NOMO-1 treated with dmso at 0.1 percent for 144 hours (cell line): ENCODE results near the gene SYPL2.

Experiments used
- DNase-seq: peaks from one replicate; lab custom pipeline; 2025; ENCODE audit not compliant: unreplicated experiment; lab: John Stamatoyannopoulos, UW

SYPL2 gene

DNA sequence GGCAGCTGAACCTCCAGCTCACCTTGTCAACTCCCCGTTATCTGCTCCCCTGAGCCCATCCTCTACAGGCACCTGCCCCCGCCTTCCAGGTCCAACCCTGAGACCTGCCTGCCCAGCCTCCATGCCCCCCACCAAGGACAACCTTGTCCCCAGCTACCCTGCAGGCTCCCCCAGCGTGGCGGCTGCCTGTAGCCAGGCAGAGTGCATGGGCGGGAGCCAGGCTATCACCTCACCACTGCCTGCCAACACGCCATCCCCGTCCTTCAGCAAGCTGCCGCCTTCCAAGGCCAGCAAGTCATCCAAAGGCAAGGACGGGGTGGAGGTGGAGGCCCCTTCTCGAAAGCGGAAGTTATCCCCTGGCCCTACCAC, 24.6 kb downstream of the SYPL2 start:
- no peak for DNase-seq

DNA sequence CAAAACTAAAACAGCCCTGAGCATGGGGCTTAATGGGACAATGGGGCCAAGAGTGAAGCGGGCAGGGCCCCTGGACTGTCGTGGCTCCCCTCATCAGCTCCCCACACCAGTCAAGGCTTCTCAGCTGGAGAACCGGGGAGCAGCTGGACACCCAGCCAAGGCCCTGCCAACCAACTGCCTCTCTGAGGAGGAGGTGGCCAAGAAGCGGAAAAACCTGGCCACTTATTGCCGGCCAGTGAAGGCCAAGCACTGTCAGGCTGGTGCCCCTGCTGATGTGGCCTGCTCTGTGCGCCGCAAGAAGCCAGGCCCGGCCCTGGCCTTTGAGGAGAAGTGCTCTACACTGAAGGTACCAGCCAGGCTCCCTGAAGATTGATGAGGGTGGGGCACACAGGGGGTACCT, 25.0 kb downstream of the SYPL2 start:
- DNase-seq = no peak

DNA sequence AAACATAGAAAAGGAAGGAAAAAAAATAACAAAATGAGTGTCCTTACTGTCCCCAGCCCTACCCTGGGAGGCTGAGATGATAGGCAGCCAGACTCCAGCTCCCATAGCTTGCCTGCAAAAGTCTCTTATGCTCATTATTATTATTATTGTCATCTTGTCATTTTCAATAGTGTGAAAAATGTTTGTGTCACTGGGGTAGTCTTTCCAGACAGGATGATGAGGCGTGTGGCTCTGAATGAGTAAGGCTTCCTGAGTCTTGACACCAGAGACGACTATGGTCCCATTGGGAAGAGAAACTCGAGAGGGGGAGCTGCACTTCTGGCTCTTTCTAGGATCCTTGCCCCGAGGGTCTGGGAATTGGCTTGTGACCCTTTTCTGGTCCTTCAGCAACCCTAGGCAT, 26.4 kb downstream of the SYPL2 start:
- DNase-seq = no peak

- no peak for DNase-seq
Measured at GRCh38 chr1:109493227-109493626, 26.9 kb downstream of the SYPL2 start.

- DNase-seq = peak; percentile 80
Measured at GRCh38 chr1:109493805-109494539, 27.6 kb downstream of the SYPL2 start, which contains the start of gene CYB561D1. CYB561D1 (plus strand) TSS chr1:109494094; CDS start chr1:109494140, 46 bp downstream.

DNA sequence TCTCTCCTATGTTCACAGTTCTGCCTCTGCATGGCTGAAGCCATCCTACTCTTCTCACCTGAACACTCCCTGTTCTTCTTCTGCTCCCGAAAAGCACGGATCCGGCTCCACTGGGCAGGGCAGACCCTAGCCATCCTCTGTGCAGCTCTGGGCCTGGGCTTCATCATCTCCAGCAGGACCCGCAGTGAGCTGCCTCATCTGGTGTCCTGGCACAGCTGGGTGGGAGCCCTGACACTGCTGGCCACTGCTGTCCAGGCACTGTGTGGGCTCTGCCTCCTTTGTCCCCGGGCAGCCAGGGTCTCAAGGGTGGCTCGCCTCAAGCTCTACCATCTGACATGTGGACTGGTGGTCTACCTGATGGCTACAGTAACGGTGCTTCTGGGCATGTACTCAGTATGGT, 29.4 kb downstream of the SYPL2 start:
- no peak for DNase-seq

DNA sequence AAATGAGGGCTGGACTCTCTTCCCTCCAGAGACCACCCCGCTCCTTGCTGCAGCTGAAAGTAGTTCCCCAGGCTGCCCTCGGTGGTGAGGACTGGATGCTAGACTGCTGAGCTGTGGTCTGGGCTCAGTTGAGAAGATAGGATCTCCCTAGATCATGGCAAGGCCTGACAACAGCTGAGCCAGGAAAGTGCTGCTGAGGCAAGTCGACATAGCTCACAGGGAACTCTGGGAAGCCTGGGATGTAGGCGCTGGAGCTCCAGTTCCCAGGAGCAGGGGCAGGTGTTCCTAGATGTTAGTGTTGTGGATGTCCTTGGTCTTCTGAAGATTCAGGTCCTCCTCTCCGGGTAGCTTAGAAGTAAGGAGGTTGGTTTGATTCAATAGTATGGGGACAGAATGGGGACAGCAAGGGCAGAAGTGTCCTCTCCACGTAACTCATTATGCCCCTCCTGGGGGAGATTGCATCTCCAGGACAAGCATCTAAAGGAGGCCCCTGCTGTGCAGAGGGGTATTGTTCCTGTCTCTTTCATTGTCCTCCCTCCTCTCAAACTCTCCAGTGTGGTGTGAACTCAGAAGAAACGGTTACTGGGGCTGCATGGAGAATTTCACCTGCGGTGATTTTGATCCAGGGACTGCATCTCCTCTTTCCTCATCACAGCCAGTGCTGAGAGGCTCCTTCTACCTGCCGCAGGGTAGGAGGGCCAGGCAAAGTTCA, 31.3 kb downstream of the SYPL2 start:
- DNase-seq = no peak

DNA sequence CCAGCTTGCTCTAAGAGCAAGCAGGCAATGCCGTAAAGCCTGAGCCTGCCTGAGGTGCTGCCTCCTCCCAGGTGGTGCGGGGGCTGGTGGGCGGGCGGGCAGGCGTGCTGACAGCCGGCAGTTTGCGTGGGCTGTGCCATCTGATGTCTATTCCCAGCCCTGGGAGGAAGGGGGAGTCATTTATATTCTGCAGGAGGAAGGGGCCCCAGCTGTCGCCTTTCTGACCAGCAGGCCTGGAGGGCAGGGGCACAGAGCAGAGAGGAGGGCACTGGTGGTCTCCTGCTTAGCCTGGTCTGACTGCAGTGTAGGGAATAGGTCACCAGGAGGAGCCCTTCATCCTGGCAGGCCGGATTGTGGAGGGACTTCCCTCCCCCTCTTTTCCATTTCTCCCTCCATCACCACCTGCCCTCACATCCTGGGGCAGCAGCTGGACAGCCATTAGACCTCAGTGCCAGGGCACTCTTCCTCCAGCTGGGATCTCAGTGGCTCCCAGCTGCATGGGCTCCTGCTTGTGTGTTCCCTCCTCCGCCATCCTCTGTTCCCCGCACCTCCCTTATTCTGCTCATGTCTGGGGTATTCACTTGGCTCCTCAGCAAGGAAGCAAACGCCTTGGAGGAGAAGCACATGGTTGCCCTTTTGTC, 31.9 kb downstream of the SYPL2 start:
- no peak for DNase-seq

GRCh38 chr1:109499081-109499480, 32.7 kb downstream of the SYPL2 start:
- no peak for DNase-seq

- DNase-seq = peak; percentile 33
Measured at GRCh38 chr1:109499661-109500536, 33.6 kb downstream of the SYPL2 start.

GRCh38 chr1:109500941-109501381, 34.6 kb downstream of the SYPL2 start:
- DNase-seq = no peak

DNA sequence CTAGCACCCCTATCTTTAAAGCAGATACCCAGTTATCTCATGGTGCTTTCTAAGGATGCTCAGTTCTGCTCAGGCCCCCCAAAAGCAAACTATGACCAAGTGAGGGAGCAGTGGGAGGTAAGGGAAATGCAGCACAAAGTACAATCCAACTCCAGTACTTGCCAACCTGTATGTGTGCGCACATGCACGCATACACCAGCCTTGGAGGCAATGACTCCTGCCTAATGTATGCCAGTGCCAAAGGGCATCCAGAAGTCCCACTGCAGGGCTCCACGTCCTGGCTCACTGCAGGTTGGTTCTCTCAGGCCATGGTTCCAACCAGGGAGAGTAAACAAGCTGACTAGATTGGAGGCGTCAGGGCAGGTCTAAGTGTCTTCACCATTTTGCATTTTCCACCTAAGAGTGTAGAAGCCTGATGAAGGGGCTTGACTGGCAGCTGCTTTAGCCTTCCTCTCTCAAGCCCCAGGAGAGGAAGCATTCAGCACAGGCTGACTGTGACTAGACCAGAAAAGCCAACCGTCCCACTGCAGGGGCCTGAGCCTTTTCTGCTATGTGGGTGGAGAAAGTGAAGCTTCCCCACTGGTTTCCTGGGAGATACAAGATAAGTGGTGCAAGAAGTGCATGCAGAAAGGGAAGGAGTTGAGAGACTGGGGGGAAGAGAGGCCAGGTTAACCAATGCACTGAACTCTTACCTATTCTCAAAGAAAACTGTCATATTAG, 35.5 kb downstream of the SYPL2 start:
- no peak for DNase-seq

DNA sequence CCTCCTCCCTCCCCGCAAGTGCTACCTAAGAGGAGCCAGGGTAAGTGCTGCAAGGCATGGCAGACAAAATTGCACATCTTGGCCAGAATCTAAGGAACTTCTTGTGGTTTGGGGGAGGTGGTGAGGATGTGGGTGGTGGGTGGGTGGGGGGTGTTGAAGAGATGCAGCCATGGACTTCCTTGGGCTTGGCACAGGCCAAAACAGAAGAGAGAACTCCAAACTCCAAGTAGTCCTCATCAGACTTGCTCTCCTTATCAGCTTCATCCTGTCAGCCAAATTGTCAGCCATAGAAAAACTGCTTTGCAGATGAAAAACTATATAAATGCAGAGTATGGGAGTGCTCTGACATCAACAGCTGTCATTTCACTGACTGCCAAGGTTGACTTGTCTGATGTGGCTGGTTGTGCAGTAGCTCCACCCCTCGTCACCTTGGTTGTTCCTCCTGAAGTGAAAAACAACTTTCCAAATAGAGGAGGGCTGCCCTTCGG, 36.1 kb downstream of the SYPL2 start:
- DNase-seq = no peak

GRCh38 chr1:109503935-109504334, 37.6 kb downstream of the SYPL2 start:
- DNase-seq = no peak

DNA sequence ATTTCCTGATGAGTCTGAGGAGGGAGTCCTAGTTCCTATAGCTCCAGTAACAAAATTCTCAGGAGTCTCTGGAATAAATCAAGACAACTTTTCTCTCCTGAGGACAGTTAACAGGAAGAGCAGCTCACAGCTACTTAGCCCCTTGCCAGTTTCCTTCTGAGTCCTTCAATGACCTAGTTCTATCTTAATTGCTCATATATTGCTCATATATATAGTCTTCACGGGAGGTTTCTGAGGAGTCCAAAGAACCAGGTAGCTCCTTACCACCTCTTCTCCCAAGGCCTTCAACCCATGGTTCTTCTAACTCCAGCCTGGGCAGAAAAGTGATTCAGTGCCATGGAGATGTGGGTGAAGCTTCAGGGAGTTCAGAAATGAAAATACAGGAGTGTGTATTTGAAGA, 38.6 kb downstream of the SYPL2 start:
- no peak for DNase-seq

DNA sequence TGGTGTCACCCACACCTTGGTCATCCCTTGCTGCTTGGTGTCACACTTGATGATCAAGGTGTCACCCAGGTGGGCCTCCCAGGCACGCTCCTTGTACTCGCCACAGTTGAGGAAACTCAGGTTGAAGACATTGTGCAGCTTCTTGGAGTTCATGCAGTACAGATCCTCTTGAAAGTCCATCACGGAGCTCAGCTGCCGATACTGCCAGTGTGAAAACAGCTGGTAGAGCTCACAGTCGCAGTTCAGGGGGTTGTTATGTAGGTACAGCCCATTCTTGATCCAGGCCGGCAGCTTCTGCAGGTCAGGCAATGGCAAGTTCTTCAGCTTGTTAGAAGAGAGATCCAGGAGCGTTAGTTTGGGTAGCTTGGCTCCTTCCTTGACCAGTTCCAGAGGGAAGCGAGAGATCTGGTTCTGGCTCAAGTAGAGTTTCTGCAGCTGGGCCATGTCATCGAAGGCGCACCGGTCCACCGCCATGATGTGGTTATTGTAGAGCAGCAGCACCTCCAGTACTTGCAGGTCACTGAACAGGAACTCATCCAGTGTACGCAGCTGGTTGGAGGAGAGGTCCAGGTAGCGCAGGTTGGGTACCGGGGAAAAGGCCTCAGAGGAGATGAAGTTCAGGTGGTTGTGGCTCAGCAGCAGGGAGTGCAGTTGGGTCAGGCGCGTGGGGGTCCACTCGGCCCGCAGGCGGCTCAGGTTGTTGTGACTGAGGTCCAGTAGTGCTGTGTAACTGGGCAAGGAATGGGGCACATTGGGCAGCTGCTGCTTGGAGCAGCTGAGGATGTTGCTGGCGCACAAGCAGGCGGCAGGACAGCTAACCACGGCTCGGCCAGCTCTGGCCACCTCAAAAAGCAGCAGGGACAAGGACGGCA, 41.9 kb downstream of the SYPL2 start:
- no peak for DNase-seq

DNA sequence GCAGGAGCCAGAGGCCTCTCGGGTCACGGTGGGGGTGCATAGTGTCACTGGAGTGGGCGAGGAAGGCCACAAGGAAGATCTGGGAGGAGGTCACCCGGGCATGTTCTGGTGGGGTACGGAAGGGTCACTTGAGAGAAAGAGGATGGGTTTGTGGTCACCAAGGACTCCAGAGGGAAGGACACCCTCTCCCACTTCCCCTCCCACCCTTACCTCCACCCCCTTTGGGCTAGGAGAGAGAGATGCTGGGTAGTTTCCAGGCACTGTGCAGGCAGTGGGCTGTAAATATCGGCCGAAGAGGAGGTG, 42.5 kb downstream of the SYPL2 start:
- no peak for DNase-seq

DNA sequence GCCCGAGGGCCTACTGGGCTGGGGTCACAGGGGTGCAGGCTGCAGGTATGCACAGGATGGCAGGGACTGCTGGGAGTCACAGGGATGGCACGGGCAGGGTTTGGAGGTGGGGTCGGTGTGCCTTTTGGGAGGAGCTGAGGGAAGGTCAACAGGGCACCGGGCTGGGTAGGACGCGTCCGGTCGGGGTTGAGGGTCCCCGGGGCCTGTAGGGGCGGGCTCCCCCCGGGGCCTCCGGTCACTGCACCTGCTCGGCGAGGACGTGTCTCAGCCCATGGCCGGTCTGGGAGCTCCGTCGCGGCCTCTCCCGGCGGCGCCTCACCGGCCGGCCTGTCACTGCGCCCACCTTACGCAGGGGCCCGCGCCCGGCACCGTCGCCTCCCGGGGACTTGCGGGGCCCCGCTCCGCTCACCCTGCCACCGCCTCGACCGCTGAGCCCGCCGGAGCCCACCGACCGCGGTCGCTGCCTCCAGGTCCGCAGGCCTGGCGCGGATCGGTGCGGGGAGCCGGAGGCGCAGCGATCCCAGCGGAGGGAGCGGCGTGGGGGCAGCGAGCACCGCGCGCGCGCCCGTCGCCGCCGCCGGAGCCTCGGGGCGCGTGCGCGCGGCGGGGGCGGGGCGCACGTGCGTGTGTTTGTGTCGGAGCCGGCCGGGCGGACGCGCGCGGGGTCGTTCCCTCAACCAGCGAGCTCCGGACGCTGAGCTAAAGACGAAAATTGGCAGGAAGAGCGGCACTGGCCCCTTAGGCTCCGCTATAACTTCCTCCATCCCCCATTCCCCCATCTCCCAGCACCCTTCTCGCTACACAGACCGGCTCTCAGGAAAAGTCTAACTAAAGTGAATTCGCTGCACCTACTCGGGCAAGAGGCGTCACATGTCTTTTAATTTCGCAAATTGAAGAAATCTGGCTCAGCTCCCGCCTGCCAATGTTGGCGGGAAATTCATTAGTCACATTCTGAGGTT, 43.1 kb downstream of the SYPL2 start, which contains the start of gene AMIGO1:
AMIGO1 (minus strand) TSS at position 552 of the 959 bp plus-strand sequence. CDS start 815 bp downstream, outside the sequence.
- DNase-seq = no peak
